UCSD-AML1 (cell line): ENCODE results near the gene ARSI.

Experiments used
- DNase-seq: peaks from one replicate; lab custom pipeline; 2025; ENCODE audit not compliant: unreplicated experiment; lab: John Stamatoyannopoulos, UW

Gene ARSI

DNA sequence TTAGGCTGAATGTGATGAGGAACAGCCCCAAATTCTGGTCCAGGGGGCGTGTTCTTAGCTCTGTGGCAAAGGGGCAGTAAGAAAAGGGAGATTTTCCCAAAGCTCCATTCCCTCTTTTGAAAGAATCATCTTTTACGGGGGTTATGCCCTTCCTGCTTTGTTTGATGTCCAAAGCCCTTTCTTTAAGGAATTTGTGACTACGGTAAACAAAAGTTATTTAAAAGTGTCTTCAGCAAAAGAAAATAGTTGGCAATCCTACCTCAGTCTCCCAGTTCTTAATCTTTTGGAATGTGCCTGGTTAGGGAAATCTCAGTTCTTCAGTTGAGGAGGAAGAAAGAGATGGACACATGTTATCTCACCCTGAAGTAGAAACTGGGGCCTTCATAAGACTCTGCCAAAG, 24.4 kb upstream of the ARSI start:
- no peak for DNase-seq

DNA sequence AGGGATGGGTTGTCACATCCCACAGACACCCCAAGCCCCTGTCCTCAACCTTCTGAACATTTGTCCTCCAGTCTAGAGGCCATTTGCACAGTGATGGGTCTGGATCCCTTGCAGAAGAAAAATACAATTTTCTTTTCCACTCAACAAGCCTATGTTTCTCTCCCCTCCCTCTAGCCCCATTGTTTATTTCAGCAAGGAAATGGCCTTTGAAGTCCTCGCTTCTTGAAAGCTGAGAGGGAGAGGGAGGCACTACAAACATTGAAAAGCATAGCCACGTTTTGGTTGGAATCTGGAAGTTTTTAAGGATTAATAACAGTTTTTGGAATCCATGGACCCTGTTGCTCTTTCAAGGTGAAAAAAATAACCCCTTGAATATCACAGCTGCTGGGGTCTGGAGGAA, 24.0 kb upstream of the ARSI start:
- DNase-seq: no peak

DNA sequence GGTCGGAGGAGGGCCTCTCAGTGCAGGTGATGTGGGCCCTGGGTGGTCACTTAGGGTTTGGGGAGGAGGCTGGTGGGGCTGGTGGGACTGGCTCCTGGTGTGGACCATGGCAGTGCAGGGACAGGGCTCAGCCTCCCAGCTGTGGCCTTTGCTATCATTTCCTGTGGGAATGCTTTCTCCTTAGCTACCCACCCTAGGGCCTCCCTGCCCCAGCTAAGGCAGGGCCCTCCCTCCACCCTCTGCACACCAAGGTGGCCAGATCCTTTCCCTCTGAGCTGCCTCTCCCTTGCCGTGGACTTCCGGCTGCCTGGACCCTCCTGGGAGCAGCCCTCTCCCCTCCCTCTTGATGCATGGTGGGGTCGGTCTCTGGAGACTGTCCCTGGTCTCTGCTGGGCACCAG, 22.7 kb upstream of the ARSI start:
- no peak for DNase-seq

DNA sequence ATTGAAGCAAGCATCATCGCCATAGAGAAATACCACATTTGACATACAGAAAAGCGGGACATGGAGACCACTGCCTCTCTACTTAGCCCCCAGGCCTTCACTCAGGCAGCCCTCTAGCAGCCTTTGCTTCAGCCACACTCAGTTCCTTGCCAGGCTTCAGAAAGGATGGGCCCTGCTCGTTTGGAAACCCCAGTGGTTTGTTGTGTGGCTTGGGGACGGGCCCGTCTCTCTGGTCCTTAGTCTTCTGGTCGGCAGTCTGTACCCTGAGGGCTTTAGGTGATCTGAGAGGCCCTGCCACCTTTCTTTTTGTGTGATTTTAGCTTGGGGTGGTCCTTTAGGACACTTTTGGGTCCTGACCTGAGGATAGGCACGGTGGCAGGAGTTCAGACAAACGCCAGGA, 21.1 kb upstream of the ARSI start:
- no peak for DNase-seq

DNA sequence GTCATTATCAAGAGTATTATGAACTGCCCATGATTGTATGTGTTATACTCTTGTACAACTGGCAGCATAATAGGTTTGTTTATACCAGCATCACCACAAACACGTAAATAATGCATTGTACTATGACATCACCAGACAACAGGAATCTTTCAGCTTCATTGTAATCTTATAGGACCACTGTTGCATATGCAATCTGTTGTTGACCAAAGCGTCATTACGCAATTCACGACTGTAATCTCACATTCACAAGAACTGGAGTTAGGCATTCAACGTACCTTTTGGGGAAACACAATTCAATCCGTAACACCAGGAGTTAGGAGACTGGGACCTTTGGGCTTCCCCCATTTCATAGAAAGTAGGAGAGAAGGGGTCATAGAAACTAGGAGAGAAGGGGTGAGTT, 20.4 kb upstream of the ARSI start:
- DNase-seq: no peak

DNA sequence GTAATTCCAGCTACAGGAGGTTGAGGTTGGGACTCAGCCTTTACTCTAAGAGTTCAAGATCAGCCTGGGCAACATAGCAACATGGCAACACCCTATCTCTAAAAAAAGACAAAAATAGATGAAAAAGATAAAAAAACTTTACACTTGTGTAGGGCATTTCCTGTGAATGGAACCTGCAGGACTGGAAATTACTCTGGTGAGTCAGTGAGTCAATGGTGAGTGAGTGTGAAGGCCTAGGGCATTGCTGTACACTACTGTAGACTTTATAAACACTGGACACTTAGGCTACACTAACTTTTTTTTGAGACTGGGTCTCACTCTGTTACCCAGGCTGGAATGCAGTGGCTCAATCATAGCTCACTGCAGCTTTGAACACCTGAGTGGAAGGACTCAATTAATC, 19.5 kb upstream of the ARSI start:
- DNase-seq: no peak

DNA sequence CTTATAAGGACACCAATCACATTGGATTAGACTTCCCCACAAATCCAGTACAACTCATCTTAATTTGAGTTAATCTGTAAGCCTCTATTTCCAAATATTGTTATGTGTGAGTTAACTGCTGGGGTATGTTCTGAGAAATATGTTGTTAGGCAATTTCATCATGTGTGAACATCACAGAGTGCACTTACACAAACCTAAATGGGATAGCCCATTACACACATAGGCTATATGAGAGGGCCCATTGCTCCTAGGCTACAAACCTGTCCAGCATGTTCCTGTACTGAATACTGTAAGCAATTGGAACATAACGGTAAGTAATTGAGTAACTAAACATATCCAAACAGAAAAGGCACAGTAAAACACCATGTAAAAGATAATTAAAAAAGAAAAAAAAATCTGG, 19.1 kb upstream of the ARSI start:
- no peak for DNase-seq

DNA sequence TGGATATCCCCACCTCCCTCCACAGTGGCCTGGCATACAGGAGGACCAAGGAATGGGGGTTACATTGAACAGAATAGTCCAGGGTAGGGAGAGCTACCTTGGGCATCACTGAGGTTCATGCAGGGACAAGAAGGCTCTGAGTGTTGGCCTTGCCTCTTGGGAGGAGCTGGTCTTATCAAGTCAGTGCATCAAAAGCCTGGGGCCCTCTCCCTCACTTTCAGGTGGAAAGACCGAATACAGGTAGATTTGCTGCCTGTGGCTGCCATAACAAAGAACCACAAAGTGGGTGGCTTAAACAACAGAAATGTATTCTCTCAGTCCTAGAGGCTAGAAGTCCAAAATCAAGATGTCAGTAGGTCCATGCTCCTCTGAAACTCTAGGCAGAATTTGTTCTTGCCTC, 18.5 kb upstream of the ARSI start:
- DNase-seq: no peak

DNA sequence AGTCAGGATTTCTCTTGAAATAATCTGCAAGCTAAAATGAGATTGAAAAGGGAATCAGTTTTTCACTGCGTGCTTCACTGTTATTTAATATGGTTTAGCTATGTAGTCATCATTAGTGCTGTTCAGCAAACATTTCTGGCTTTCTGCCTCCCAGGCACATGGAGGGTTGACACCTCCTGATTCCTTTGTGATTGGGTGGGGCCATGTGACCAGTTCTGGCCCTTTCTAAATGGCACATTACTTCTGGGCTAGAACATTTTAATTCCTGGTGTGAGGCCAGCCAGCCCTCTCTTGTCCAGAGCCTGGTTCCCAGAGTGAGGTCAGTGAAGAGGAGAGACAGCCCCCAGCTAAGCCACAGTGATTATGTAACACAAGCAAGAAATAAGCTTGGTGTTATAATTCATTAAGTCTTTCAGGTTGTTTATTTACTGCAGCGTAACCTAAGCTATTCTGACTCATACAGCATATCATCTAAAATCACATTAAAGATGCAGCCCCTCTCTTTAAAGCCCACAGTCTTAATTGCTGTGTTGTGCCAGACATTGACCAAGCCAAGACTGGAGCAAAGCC, 17.4 kb upstream of the ARSI start:
- DNase-seq: no peak

DNA sequence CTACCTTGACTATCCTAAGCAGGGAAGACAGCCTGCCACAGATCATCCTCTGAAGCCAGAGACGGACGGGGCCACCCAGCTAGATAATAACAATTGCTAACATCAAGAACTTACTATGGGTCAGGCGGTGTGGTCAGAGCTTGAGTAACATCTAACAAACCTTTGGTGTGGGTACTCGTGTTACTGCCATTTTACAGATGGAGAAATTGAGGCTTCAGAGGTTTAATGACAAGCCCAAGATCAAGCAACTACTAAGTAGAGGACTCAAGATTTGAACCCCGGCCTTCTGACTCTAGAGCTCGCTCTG, 16.7 kb upstream of the ARSI start:
- no peak for DNase-seq

DNA sequence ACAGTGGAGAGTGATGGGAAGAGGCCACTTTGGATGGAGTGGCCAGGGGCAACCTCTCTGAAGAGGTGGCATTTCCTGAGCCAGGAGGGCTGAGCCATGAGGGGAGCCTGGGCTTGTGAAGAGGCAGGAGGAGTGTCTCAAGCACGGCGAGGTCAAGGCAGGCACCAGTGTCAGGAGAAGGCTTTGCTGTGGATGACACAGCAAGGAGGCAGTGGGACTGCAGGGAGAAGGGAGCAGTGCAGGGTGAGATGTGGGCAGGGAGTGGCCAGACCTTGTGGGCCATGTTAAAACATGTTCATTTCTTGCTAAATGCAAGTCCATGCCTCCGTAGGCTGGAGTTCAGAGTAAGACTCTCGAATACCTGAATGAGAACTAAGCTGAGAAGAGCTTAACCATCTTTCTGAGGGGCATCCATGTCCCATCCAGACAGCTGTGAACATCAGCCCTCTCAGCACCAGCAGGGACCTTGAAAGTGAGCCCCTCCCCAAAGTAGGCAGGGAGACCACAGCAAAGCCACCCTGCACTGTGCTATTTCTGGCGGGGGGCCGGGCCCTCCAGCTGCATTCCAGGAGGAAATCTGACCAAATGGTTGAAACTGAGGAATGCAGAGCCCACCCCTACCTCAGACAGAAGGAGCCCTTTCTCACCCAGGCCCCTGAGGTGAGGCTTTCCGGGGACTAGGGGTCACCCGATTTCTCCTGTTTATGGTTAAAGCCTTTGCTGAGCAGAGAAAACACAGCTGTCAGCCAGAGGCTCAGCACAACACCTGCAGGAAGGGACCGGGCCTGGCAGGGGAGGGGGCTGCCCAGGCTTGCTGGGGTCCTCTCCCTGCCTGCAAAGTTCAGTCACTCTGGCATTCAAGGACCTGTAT, 16.1 kb upstream of the ARSI start:
- no peak for DNase-seq

DNA sequence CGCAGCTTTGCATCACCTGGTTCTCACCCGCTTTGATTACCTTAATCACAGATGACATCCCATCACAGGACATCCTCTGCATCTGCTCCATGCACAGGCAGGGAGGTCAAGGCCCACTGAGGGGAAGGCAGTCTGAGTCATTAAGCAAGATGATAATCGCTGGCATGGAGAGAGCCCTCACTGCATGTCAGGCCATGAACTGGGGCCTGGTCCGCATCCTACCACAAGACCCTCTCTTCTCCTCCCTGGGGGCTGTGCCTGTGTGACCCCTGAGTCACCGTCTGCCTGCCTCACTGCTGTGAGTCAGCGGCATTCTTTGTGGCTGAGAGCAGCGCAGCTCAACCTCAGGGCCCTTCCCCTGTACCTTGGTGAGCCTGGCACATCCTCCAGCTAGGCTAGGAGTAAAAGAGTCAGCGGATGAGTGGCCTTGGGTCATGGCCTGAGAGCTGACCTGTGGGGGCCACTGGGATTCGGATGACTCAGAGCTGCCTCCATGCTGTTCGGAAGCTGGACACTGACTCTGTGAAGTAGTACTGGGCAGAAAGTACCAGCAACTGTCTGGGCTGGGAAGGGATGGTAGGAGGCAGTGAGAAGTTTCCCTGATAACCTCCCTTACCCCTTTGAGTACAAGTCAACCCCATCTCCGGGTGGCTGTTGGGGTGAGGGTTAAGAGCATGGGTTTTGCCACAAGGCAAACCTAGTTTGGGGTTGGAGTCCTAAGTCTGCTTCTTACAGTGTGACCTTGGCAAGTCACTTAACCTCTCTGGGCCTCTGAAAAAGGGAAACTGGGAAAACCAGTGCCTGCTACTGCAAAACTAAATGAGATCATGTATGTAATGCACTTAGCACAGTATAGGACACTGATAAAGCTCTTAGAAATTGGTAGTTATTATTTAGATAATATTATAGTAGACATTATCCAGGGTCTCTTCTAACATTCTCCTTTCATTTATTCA, 14.6 kb upstream of the ARSI start:
- DNase-seq: no peak

DNA sequence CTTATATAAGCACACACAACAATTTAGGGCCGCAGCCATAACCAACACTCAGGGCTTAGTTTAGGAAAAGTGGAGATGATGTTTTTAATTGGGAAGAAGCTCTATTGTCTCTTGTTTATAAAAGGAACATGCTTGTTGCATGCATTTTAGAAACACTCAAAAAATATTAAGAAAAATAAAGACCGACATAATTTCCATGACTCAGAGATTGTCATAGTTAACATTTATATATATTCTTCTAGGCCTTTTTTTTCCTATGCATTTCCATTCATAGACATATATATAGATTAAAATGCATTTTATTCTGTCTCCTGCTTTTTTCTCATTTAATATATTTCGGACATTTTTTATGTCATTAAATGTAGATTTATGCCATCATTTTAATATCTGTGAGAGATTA, 13.6 kb upstream of the ARSI start:
- no peak for DNase-seq

DNA sequence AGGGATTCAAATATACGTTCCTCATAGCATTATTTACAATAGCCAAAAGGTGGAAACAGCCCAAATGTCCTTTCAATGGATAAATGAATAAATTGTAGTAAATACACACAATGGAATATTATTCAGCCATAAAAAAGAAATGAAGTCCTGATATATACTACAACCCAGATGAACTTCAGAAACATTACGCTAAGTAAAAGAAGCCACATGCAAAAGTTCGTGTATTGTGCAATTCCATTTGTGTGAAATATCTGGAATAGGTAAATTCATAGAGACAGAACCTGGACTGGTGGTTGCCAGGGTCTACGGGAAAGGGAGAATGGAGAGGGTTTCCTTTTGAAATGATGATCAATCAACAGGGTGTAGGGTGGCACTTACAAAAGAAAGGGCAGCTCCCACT, 12.5 kb upstream of the ARSI start:
- DNase-seq: no peak

DNA sequence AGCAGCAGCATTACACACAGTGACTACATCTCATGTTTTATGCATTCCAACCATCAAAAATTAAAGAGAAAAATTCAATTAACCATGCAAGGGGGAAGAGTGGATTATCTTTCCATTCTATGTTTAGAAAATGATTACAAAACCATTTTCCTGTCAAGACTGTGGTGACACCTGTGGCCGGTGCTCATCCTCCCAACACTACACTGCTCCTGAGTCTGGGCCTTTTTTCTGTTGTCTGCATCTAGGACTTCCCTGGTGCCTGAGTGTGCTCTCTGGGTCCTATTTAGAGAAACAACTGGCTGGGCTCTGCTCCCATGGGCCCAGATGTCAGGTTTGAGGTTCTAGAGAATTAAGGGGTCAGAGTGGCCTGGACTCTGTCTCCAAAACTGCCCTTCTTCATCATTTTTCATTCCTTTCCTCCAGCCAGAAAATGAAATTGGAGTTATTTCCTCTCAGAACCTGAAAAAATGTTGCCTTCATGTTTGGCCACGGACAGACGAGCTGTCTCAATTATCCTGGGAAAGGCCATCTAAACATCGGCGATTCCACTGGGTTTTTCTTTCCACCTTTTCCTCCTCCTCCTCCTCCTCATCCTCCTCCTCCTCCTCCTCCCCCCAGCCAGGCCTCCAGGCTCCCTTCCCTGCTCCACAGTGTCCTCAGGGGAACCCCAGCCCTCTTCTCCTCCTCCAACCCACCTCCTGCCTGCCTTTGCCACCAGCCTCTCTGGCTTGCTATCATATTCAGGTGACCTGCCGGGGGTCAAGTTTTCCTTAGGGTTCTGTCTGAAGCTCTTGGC, 11.4 kb upstream of the ARSI start:
- DNase-seq: no peak

DNA sequence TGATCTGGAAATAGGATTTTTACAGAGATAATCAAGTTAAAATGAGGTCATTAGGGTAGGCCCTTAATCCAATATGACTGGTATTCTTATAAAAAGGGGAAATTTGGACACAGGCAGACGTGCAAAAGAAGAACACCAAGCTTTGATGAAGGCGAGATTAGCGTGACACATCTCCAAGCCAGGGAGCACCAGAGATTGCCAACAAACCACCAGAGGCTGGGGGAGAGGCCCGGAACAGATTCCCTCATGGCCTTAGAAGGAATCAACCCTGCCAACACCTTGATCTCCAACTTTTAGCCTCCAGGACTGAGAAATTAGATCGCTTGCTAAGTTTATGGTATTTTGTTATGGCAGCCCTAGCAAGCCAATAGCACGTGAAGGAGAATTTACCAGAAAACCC, 10.8 kb upstream of the ARSI start:
- DNase-seq: no peak

DNA sequence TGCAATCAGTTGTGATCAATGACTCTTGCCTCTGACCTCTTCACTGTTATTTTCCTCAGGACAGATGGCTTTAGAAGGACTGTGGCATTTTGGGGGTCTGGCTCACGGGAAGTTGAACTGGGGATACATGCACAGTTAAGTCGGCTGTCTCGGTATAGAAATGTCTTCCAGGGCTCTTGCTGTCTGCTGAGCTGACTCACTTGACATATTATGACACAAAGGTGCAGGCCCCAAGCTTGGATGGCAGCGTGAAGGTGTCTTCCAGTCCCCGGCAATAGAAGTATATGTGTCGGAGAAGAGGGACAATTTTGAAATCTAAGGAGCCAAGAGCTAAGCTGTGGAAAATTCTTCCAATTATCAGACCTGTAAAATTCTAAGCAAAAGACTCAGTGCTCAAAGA, 9.8 kb upstream of the ARSI start:
- no peak for DNase-seq

DNA sequence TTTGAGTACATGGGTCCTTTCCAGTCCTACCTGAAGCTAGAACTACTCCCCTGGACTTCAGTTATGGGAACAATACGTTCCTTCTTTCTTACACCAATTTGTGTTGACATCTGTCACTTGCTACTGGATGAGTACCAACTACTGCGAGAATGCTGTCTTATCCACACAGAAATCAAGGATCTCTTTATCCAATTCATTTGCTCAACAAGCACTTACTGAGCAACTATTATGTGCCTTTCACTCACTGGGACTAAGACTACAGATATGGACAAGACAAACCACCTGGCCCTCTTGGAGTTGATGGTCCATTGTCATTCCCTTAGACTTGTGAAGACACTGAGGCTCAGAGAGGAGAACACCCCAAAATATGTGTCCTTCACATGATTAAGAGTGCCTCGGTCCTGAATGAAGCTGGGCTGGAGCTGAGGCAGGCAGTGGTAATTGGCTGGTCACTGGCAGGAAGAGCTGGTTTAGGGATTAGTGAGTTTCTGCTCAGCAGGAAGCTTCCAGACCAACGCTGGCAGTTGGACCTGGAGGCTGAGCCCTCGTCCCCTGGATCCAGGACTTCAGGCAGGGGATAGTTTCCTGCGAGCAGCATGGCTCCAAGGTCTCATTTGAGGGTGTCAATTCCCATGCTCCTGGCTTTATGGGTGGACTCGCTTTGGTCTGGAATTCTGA, 8.4 kb upstream of the ARSI start:
- DNase-seq: no peak

DNA sequence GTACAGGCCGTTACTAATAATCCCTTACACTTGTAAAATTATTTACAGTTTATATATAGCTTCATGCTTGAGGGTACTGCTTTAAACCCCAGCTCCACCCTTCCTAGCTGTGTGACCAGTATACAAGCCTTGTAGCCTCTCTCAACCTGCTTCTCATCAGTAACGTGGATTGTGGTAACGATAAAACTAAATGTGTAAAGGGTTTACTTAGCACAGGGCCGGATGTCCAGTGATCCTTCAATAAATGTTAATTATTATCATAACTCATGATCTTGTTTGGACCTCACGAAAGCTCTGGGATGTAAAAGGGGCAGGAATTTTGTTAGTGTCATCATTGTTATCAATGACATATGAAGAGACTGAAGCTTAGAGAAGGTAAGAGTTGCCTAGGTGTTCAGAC, 7.5 kb upstream of the ARSI start:
- no peak for DNase-seq

DNA sequence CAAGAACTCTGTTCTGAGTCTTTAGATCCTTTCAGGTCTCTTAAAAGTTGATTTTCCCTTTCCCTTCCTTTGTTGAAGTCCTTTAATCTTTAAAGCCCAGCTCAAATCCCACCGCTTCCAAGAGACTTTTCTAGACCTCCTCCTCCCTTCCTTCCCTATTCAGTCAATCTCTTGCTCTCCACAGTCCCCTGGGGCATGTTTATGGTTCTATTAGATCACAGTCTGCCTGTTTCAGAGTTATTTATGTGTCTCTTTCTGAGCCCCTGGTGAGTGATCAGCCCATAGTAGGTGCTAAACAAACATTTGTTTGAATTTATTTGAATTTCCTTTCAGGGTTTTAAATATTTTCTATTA, 7.2 kb upstream of the ARSI start:
- no peak for DNase-seq
